Measurements from ENCODE around the gene HSD17B13.
"Not testable (repeated sequence)": the region's sequence is repeated elsewhere in the genome, so short reads cannot be mapped to it uniquely, and the experiment has no call there.

GRCh38 chr4:87284268-87284667 is 38.4 kb downstream of the HSD17B13 start:
- not testable (repeated sequence) for TF ChIP-seq POLR2AphosphoS5, CTCF, POLR2A, EP300 (IDR thresholded peaks at IDR 0.05)
